Stomach smooth muscle (tissue), 2 donors: Measurements from ENCODE around the gene PDCL3.

ENCODE experiments used
- H3K27ac ChIP-seq: one replicate; pipeline ENCODE4 v1.7.0; 2013; ENCODE audit warnings: mild to moderate bottlenecking, low read length, inconsistent platforms
- H3K27me3 ChIP-seq, 2 donors: one replicate each; pipeline ENCODE4 v1.7.0; 2013; ENCODE audit warnings: low read length in 2 of 2; ENCODE audit not compliant: insufficient read depth in 2 of 2, control insufficient read depth in 1 of 2
- H3K36me3 ChIP-seq, 2 donors: one replicate each; pipeline ENCODE4 v1.7.0; 2013; ENCODE audit warnings: low read length in 2 of 2; ENCODE audit not compliant: control insufficient read depth in 2 of 2, insufficient read depth in 2 of 2
- H3K4me1 ChIP-seq: one replicate; pipeline ENCODE4 v1.7.0; 2013; ENCODE audit warnings: low read length; ENCODE audit not compliant: control insufficient read depth, insufficient read depth
- H3K4me3 ChIP-seq, 2 donors: one replicate each; pipeline ENCODE4 v1.7.0; 2013; ENCODE audit warnings: low read length in 2 of 2
- H3K9ac ChIP-seq, 2 donors: one replicate each; pipeline ENCODE4 v1.7.0; 2013; ENCODE audit warnings: low read length in 2 of 2, mild to moderate bottlenecking in 1 of 2
- H3K9me3 ChIP-seq, 2 donors: one replicate each; pipeline ENCODE4 v1.7.0; 2013; ENCODE audit warnings: low read length in 2 of 2; ENCODE audit not compliant: control insufficient read depth in 2 of 2
- donor health status: healthy.
- donor health status: Pancreatic carcinoma.

The PDCL3 gene

GRCh38 chr2:100535855-100536254, 26.9 kb upstream of the PDCL3 start:
- no peaks in the 10 kb centered on the region for H3K36me3 ChIP-seq
- H3K9ac ChIP-seq: no peak overlapping the region
- no peaks in the 10 kb centered on the region for H3K4me1 ChIP-seq
- no peak overlapping the region for H3K4me3 ChIP-seq
- H3K9me3 ChIP-seq: peaks cover 4% of the 10 kb centered on the region in 2 donors
- H3K27me3 ChIP-seq: no peaks in the 10 kb centered on the region
- no peak overlapping the region for H3K27ac ChIP-seq

- H3K9ac ChIP-seq: no peak overlapping the region
- H3K4me3 ChIP-seq: no peak overlapping the region
- peaks cover 4% of the 10 kb centered on the region in 2 donors for H3K9me3 ChIP-seq
- H3K27ac ChIP-seq: no peak overlapping the region
- H3K27me3 ChIP-seq: no peaks in the 10 kb centered on the region
- no peaks in the 10 kb centered on the region for H3K4me1 ChIP-seq
- no peaks in the 10 kb centered on the region for H3K36me3 ChIP-seq
These were observed 24.9 kb upstream of the PDCL3 start for GRCh38 chr2:100537918-100538317.

GRCh38 chr2:100539221-100539620, 23.6 kb upstream of the PDCL3 start:
- Histone ChIP-seq H3K27ac (no peak overlapping the region), H3K4me3 (no peak overlapping the region), H3K9ac (no peak overlapping the region), H3K27me3 (no peaks in the 10 kb centered on the region), H3K9me3 (no peaks in the 10 kb centered on the region), H3K36me3 (no peaks in the 10 kb centered on the region), H3K4me1 (no peaks in the 10 kb centered on the region)

- Histone ChIP-seq H3K36me3 (no peaks in the 10 kb centered on the region), H3K4me1 (no peaks in the 10 kb centered on the region), H3K9ac (no peak overlapping the region), H3K9me3 (no peaks in the 10 kb centered on the region), H3K27me3 (no peaks in the 10 kb centered on the region), H3K27ac (no peak overlapping the region), H3K4me3 (no peak overlapping the region)
These were observed 21.4 kb upstream of the PDCL3 start for GRCh38 chr2:100541404-100541803.

- Histone ChIP-seq H3K4me1 (no peaks in the 10 kb centered on the region), H3K27me3 (no peaks in the 10 kb centered on the region), H3K27ac (no peak overlapping the region), H3K9me3 (no peaks in the 10 kb centered on the region), H3K4me3 (no peak overlapping the region), H3K9ac (no peak overlapping the region), H3K36me3 (no peaks in the 10 kb centered on the region)
These were observed 20.4 kb upstream of the PDCL3 start for GRCh38 chr2:100542418-100542817.

GRCh38 chr2:100544911-100545596, 17.7 kb upstream of the PDCL3 start:
- Histone ChIP-seq H3K36me3 (no peaks in the 10 kb centered on the region), H3K4me3 (no peak overlapping the region), H3K9ac (no peak overlapping the region), H3K9me3 (no peaks in the 10 kb centered on the region), H3K27ac (no peak overlapping the region), H3K27me3 (no peaks in the 10 kb centered on the region), H3K4me1 (no peaks in the 10 kb centered on the region)

GRCh38 chr2:100546469-100546868, 16.3 kb upstream of the PDCL3 start:
- Histone ChIP-seq H3K27ac (no peak overlapping the region), H3K9ac (no peak overlapping the region), H3K27me3 (no peaks in the 10 kb centered on the region), H3K36me3 (no peaks in the 10 kb centered on the region), H3K4me3 (no peak overlapping the region), H3K9me3 (no peaks in the 10 kb centered on the region), H3K4me1 (no peaks in the 10 kb centered on the region)

GRCh38 chr2:100548771-100549170, 14.0 kb upstream of the PDCL3 start:
- no peaks in the 10 kb centered on the region for H3K36me3 ChIP-seq
- H3K4me3 ChIP-seq: no peak overlapping the region
- H3K9me3 ChIP-seq: no peaks in the 10 kb centered on the region
- no peaks in the 10 kb centered on the region for H3K27me3 ChIP-seq
- H3K9ac ChIP-seq: no peak overlapping the region
- no peak overlapping the region for H3K27ac ChIP-seq
- H3K4me1 ChIP-seq: no peaks in the 10 kb centered on the region

GRCh38 chr2:100551303-100551702, 11.5 kb upstream of the PDCL3 start:
- H3K27me3 ChIP-seq: no peaks in the 10 kb centered on the region
- no peaks in the 10 kb centered on the region for H3K4me1 ChIP-seq
- no peaks in the 10 kb centered on the region for H3K36me3 ChIP-seq
- no peak overlapping the region for H3K27ac ChIP-seq
- H3K4me3 ChIP-seq: no peak overlapping the region
- H3K9me3 ChIP-seq: no peaks in the 10 kb centered on the region
- H3K9ac ChIP-seq: no peak overlapping the region

- no peaks in the 10 kb centered on the region for H3K27me3 ChIP-seq
These were observed 7.9 kb upstream of the PDCL3 start for GRCh38 chr2:100554798-100555407.

GRCh38 chr2:100556746-100557145, 6.0 kb upstream of the PDCL3 start:
- Histone ChIP-seq H3K4me1 (no peaks in the 10 kb centered on the region), H3K9ac (no peak overlapping the region), H3K9me3 (no peaks in the 10 kb centered on the region), H3K27me3 (no peaks in the 10 kb centered on the region), H3K36me3 (no peaks in the 10 kb centered on the region), H3K4me3 (no peak overlapping the region), H3K27ac (no peak overlapping the region)

More at GRCh38 chr2:100554798-100555407, 7.9 kb upstream of the PDCL3 start:
- H3K4me3 ChIP-seq: no peak overlapping the region
- no peak overlapping the region for H3K9ac ChIP-seq
- no peaks in the 10 kb centered on the region for H3K9me3 ChIP-seq
- no peaks in the 10 kb centered on the region for H3K4me1 ChIP-seq
- no peaks in the 10 kb centered on the region for H3K36me3 ChIP-seq
- H3K27ac ChIP-seq: no peak overlapping the region
